ENCODE data around the gene CYP26C1.

The CYP26C1 gene

GRCh38 chr10:93113042-93113441 lies 52.4 kb downstream of the CYP26C1 start:
- no peak for DNase-seq (ENCODE audit: low spot score)

GRCh38 chr10:93115661-93116383 lies 55.2 kb downstream of the CYP26C1 start:
- no peak for DNase-seq (ENCODE audit: low spot score)

All from hepatic stellate cell (primary cell).